HG02840 (cell line): ENCODE data around the gene ADSL.

ENCODE experiments used
- ATAC-seq: cut with Tn5 transposase; IDR thresholded peaks from one replicate; pipeline ENCODE4 v1.9.1; 2021; ENCODE audit warnings: mild to moderate bottlenecking, moderate library complexity, moderate number of reproducible peaks; ENCODE audit not compliant: unreplicated experiment, low FRiP score

Gene ADSL

GRCh38 chr22:40415531-40416266 is 69.4 kb downstream of the ADSL start:
- ATAC-seq = no peak

GRCh38 chr22:40416267-40416570 is 69.9 kb downstream of the ADSL start:
- no peak for ATAC-seq

GRCh38 chr22:40416636-40417035 is 70.3 kb downstream of the ADSL start:
- ATAC-seq = no peak

DNA sequence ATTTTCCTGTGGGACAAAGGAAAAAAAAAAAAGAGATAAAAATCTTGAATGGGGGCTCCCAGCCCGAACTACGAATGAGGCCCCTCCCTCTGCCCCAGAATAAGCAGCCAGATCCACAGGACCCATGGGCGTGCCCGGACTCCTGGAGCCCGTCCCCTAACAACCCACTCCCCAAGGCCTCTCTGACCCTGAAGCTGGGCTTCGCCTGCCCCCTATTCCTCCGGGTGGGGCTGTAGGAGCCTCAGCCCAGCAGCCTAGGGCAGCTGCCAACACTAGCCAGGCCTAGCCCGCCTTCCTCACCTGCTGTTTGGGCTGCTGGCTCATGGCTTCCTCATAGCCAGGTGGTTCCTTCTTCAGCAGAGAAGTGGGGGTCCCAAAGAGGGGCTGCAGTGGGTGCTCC is 70.7 kb downstream of the ADSL start:
- ATAC-seq = no peak

GRCh38 chr22:40417881-40418280 is 71.6 kb downstream of the ADSL start:
- ATAC-seq = no peak

DNA sequence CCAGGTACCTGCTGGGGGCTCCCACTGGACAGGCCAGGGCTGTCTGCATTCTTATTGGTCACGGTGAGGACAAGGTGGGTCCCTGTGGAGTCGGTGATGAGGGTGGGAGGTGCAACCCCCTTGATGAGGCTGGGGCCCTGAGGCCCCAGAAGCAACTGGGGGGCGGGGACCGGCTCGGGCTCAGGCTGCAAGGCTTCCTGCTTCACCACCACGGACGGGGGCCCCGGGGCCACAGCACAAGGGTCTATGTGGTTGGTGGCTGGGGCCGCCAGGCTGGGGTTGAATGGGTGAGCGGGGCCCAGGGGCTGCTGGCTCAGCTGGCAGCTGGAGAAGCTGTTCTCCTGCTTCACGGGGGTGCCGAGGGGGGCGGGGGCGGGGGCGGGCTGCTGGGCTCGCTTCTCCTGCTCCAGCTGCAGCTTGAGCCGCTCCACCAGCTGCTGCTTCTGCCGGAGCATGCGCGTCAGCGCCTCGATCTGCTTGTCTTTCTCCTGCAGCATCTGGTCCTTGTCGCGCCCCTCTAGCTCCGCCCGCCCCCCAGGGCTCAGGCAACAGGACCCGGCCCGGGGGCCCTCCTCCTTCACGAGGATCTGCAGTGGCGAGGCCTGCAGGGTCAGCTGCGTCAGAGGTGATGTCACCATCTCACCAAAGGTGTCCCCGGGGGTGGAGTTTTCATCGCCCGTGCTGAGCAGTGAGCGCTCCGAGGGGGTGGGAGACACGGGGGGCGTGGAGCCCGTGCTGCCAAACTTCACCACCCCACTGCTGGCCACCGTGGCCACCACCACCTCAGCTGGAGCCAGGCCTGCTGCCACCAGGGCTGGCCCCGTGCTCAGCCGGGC is 72.3 kb downstream of the ADSL start:
- no peak for ATAC-seq

DNA sequence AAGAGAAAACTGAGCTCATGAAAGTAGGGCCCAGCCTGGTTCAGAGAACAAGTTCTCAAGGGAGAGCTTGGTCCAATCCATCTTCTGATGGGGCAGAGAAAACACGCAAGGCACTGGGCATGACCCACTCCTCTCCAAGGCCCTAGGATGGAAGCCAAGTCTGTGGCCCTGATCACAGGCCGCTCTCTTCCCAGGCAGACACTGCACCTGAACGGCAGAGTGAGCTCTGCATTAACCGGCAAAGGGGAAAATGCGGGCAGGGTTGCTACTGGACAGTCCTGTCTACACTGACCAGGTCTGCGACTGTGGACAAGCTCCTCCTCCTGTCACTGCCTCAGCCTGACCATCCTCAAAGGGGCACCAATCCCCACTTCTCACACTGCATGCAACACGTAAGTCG is 73.4 kb downstream of the ADSL start:
- no peak for ATAC-seq

- ATAC-seq = no peak
Measured at GRCh38 chr22:40420341-40421081, 74.2 kb downstream of the ADSL start.

- ATAC-seq = no peak
Measured at GRCh38 chr22:40421082-40421350, 74.7 kb downstream of the ADSL start.

DNA sequence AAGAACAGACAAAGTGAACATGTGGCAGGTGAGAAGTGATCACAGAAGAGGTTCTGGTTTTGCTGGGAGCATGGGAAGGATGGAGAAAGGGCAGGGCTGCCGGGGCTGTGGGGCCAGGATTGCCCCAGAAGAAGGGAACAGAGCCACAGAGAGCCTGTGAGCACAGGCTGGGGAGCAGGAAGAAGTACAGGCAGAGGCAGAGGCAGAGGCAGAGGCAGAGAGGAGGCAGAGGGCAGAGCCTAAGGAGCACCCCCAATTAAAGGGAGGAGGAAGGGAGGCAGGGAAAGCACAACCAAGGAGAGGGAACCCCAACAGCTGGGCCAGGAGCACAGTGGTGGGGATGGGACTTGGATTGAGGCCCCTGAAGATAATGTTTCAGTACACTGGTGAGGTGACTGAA is 75.6 kb downstream of the ADSL start:
- no peak for ATAC-seq

DNA sequence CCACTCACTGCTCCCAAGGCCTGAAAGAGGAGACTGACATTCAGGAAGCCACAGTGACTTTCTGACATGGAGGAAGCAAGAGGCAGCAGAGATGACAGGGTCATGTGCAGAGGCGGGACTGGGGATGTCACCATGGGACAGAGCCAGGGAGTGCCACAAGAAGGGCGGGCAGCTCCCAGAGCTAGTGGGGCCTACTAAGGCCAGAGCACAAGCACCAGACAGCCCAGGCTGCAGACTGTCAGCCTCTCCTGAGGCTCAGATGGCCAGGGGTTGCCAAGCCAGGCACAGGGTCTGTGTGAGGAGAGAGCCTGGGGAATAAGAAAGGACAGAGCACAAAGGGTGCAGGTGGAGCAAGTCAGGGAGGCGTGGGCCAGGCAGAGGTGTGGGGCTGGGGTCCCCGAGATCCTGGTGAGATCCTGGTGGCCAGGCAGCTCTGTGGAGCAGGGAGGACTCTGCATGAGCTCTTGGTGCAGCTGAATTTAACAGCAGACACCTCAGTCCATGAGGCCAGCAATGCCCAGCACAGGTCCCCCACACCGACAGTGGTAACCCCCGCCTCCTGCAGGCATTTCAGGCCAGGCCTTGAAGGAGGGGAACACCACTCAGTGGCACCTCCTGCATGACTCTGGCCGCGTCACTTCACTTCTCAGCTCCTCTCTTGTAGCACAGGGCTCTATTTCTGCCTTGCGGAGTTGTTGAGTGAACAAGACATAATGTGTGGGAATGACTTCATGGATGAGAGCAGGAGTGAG is 76.4 kb downstream of the ADSL start:
- ATAC-seq = no peak

DNA sequence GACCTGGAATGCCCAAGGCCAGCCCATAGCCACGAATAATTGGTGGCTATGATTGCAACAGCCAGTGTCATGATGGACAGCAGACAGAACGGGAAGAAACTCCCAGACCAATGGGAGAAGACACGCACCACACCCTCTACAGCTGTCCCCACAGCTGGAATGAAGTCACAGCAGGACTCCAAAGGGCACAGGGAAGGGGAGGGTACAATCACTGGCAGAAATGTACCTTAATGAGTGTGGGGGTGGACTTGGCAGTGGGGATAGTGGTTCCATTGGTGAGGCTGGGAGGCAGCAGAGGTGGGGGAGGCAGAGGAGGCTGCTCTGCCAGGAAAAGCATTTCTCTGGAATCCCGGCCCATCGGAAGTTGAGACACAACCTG is 77.0 kb downstream of the ADSL start:
- ATAC-seq = no peak

GRCh38 chr22:40423882-40424640 is 77.8 kb downstream of the ADSL start:
- ATAC-seq = no peak

- ATAC-seq = no peak
Measured at GRCh38 chr22:40425082-40425481, 78.8 kb downstream of the ADSL start.

- ATAC-seq = no peak
Measured at GRCh38 chr22:40426594-40427333, 80.5 kb downstream of the ADSL start.

GRCh38 chr22:40428796-40429195 is 82.5 kb downstream of the ADSL start:
- ATAC-seq = no peak

DNA sequence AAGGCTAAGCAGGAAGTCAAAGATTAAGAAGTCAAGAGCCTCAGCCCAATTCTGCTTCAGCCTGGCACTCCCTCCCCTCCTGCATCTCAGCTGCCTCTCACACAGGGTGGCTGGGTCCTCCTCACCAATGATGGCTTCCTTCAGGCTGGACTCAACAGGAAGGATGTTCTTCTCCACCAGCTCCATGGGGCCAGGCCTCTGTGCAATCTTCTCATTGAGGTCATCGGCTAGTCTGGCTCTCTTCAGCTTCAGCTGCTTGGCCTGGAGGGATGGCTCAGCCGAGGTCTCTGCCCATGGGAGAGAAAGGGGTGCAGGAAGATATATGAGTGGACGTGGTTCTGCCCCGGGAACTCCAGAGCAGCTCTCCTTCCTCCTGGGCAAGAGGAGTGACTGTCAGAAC is 83.2 kb downstream of the ADSL start:
- ATAC-seq = no peak

GRCh38 chr22:40430991-40431390 is 84.7 kb downstream of the ADSL start:
- ATAC-seq = no peak

DNA sequence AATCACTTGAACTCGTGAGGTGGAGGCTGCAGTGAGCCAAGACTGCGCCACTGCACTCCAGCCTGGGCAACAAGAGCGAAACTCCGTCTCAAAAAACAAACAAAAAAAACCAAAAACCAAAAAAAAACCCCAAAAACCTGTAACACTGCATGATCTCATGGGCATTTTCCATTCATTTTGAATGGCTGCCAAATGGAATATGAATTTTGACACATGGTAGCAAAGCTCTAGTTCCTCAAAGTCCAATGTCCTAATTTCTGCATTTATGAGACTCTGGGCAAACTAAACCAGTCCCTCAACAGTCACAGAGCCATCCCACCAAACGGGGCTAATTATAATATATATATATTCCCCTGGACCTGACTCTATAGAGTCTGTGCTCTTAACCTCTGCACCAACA is 85.9 kb downstream of the ADSL start:
- ATAC-seq = no peak

- no peak for ATAC-seq
Measured at GRCh38 chr22:40432625-40433024, 86.3 kb downstream of the ADSL start.
